Neuronal stem cell (in vitro differentiated cells): Measurements from ENCODE around the gene HOXA6.

Source experiments
- DNase-seq: peaks from one replicate; pipeline ENCODE4 v3.0.0-alpha.2; 2013; ENCODE audit warnings: low spot score
- H2AFZ ChIP-seq: one replicate; pipeline ENCODE4 v1.6.1; 2013; ENCODE audit warnings: mild to moderate bottlenecking, low read length, inconsistent platforms
- H2AK5ac ChIP-seq: 2 replicates; pipeline ENCODE4 v1.6.1; 2013; ENCODE audit warnings: low read depth, mild to moderate bottlenecking, inconsistent platforms, low read length, moderate library complexity, mixed read lengths
- H2BK120ac ChIP-seq: 2 replicates; pipeline ENCODE4 v1.6.1; 2013; ENCODE audit warnings: low read depth, mild to moderate bottlenecking, inconsistent platforms, low read length, moderate library complexity, mixed read lengths
- H2BK12ac ChIP-seq: one replicate; pipeline ENCODE4 v1.6.1; 2013; ENCODE audit warnings: low read length, inconsistent platforms
- H2BK15ac ChIP-seq: 2 replicates; pipeline ENCODE4 v1.6.1; 2013; ENCODE audit warnings: mild to moderate bottlenecking, low read length, inconsistent platforms, mixed read lengths
- H2BK5ac ChIP-seq: one replicate; pipeline ENCODE4 v1.6.1; 2013; ENCODE audit warnings: inconsistent platforms, mild to moderate bottlenecking, low read length, moderate library complexity
- H3K14ac ChIP-seq: one replicate; pipeline ENCODE4 v1.6.1; 2013; ENCODE audit warnings: low read length, inconsistent platforms
- H3K18ac ChIP-seq: 2 replicates; pipeline ENCODE4 v1.6.1; 2013; ENCODE audit warnings: low read length, inconsistent platforms
- H3K23ac ChIP-seq: 2 replicates; pipeline ENCODE4 v1.6.1; 2013; ENCODE audit warnings: low read depth, mild to moderate bottlenecking, mixed read lengths, low read length, inconsistent platforms; ENCODE audit not compliant: poor library complexity
- H3K27ac ChIP-seq: replicated peaks from 3 replicates; pipeline ENCODE4 v1.5.1; 2013; ENCODE audit warnings: low read length, inconsistent platforms
- H3K27me3 ChIP-seq, 3 experiments: 2 replicates each; pipeline ENCODE4 v1.6.1; 2013; ENCODE audit warnings: low read length in 3 of 3, mild to moderate bottlenecking in 2 of 3, inconsistent platforms in 1 of 3, low read depth in 1 of 3, mixed read lengths in 1 of 3, moderate library complexity in 1 of 3; ENCODE audit not compliant: control insufficient read depth in 3 of 3, insufficient read depth in 3 of 3
- H3K36me3 ChIP-seq, 2 donors: replicated peaks in 1 of 2; 2 replicates each; pipeline ENCODE4 v1.6.1; 2013; ENCODE audit warnings: low read length in 2 of 2; ENCODE audit not compliant: control insufficient read depth in 2 of 2, insufficient read depth in 2 of 2
- H3K4ac ChIP-seq: 2 replicates; pipeline ENCODE4 v1.6.1; 2013; ENCODE audit warnings: inconsistent platforms, mild to moderate bottlenecking, low read length, moderate library complexity
- H3K4me1 ChIP-seq, 2 donors: 1 replicate in 1 of 2; 2 replicates in 1 of 2; pipeline ENCODE4 v1.6.1; 2013; ENCODE audit warnings: low read length in 2 of 2, low read depth in 1 of 2; ENCODE audit not compliant: control insufficient read depth in 2 of 2, insufficient read depth in 1 of 2
- H3K4me2 ChIP-seq: one replicate; pipeline ENCODE4 v1.6.1; 2013; ENCODE audit warnings: mild to moderate bottlenecking, low read length, inconsistent platforms; ENCODE audit not compliant: insufficient read depth, poor library complexity, severe bottlenecking
- H3K4me3 ChIP-seq, 2 donors: 2 replicates each; pipeline ENCODE4 v1.5.1; 2013; ENCODE audit warnings: low read length in 2 of 2, mild to moderate bottlenecking in 2 of 2, inconsistent platforms in 1 of 2, moderate library complexity in 1 of 2
- H3K79me1 ChIP-seq: one replicate; pipeline ENCODE4 v1.6.1; 2013; ENCODE audit warnings: low read depth, mild to moderate bottlenecking, inconsistent platforms, low read length, moderate library complexity
- H3K9ac ChIP-seq: one replicate; pipeline ENCODE4 v1.6.1; 2013; ENCODE audit warnings: mild to moderate bottlenecking, low read depth, low read length, inconsistent platforms; ENCODE audit not compliant: poor library complexity
- H3K9me3 ChIP-seq, 2 donors: replicated peaks in 1 of 2; 2 replicates each; pipeline versions ENCODE3 to v1.6.1; 2013; ENCODE audit warnings: low read length in 2 of 2, mild to moderate bottlenecking in 2 of 2, inconsistent platforms in 1 of 2, low read depth in 1 of 2, mixed read lengths in 1 of 2, moderate library complexity in 1 of 2; ENCODE audit not compliant: control insufficient read depth in 2 of 2, insufficient read depth in 1 of 2
- H4K8ac ChIP-seq: one replicate; pipeline ENCODE4 v1.6.1; 2013; ENCODE audit warnings: low read depth, mild to moderate bottlenecking, inconsistent platforms, low read length, moderate library complexity
- H4K91ac ChIP-seq: one replicate; pipeline ENCODE4 v1.6.1; 2013; ENCODE audit warnings: low read length, low read depth, mild to moderate bottlenecking, inconsistent platforms; ENCODE audit not compliant: poor library complexity
- WGBS, 2 donors: extraction: QIAGEN DNeasy Blood & Tissue Kit; methylation state at CpG; one replicate each; pipeline ENCODE4 v1.1.7; 2013; ENCODE audit warnings: missing lambda C conversion rate in 2 of 2, mixed read lengths in 1 of 2; ENCODE audit not compliant: insufficient read length in 2 of 2, insufficient replicate concordance in 1 of 2; ENCODE audit errors: extremely low coverage in 2 of 2; 5-methylcytosine and 5-hydroxymethylcytosine counted together

Gene HOXA6

GRCh38 chr7:27163288-27164044, 15.9 kb upstream of the HOXA6 start:
- H3K27me3 ChIP-seq: peaks cover 73 to 97% (median 95%) of the 10 kb centered on the region in 3 experiments

GRCh38 chr7:27162561-27163287, 15.2 kb upstream of the HOXA6 start:
- no peak overlapping the region for H2AFZ ChIP-seq
- no peak overlapping the region for H4K91ac ChIP-seq
- DNase-seq: no peak
- H4K8ac ChIP-seq: no peak overlapping the region
- H2BK5ac ChIP-seq: no peak overlapping the region
- H3K4me2 ChIP-seq: no peak overlapping the region
- H2AK5ac ChIP-seq: no peak overlapping the region
- no peak overlapping the region for H3K9ac ChIP-seq
- H3K4ac ChIP-seq: no peak overlapping the region
- H2BK15ac ChIP-seq: no peak overlapping the region
- H3K9me3 ChIP-seq: peaks cover 16 to 33% of the 10 kb centered on the region in 2 donors
- H3K79me1 ChIP-seq: peaks cover 2% of the 10 kb centered on the region
- H2BK120ac ChIP-seq: no peak overlapping the region
- no peak overlapping the region for H3K18ac ChIP-seq
- H3K36me3 ChIP-seq: no peaks in the 10 kb centered on the region
- no peaks in the 10 kb centered on the region for H3K4me1 ChIP-seq
- no peak overlapping the region for H3K27ac ChIP-seq
- H3K23ac ChIP-seq: no peak overlapping the region
- H3K14ac ChIP-seq: no peak overlapping the region
- peaks cover 72 to 97% (median 95%) of the 10 kb centered on the region in 3 experiments for H3K27me3 ChIP-seq
- no CpG with 5 or more reads among the region's 7 CpGs for WGBS, 2 donors
- no peak overlapping the region for H3K4me3 ChIP-seq
- H2BK12ac ChIP-seq: no peak overlapping the region

More at GRCh38 chr7:27163288-27164044, 15.9 kb upstream of the HOXA6 start:
- no peak overlapping the region for H3K4me3 ChIP-seq
- H3K36me3 ChIP-seq: no peaks in the 10 kb centered on the region
- no peak overlapping the region for H3K9ac ChIP-seq
- no peaks in the 10 kb centered on the region for H3K4me1 ChIP-seq
- peaks cover 15 to 32% of the 10 kb centered on the region in 2 donors for H3K9me3 ChIP-seq
- no peak overlapping the region for H3K4me2 ChIP-seq
- no peak overlapping the region for H2BK120ac ChIP-seq
- H2AFZ ChIP-seq: no peak overlapping the region
- H3K27ac ChIP-seq: no peak overlapping the region
- H2BK15ac ChIP-seq: no peak overlapping the region
- H3K4ac ChIP-seq: no peak overlapping the region
- peak overlapping the region; percentile 75 for H3K23ac ChIP-seq
- H3K79me1 ChIP-seq: peaks cover 2% of the 10 kb centered on the region
- no CpG with 5 or more reads among the region's 24 CpGs for WGBS, 2 donors
- H3K18ac ChIP-seq: no peak overlapping the region
- no peak overlapping the region for H2BK5ac ChIP-seq
- no peak overlapping the region for H2BK12ac ChIP-seq
- no peak overlapping the region for H4K91ac ChIP-seq
- no peak overlapping the region for H2AK5ac ChIP-seq
- no peak overlapping the region for H3K14ac ChIP-seq
- H4K8ac ChIP-seq: no peak overlapping the region
- no peak for DNase-seq

GRCh38 chr7:27161721-27162560, 14.4 kb upstream of the HOXA6 start:
- H2BK15ac ChIP-seq: no peak overlapping the region
- H3K4ac ChIP-seq: no peak overlapping the region
- H3K4me1 ChIP-seq: no peaks in the 10 kb centered on the region
- H2BK120ac ChIP-seq: no peak overlapping the region
- H3K4me3 ChIP-seq: no peak overlapping the region
- peak overlapping the region; percentile 91 for H3K23ac ChIP-seq
- peak overlapping the region; percentile 82 for H2BK5ac ChIP-seq
- no peak overlapping the region for H3K27ac ChIP-seq
- no peak overlapping the region for H4K91ac ChIP-seq
- H3K14ac ChIP-seq: no peak overlapping the region
- no CpG with 5 or more reads among the region's 30 CpGs for WGBS, 2 donors
- no peak for DNase-seq
- H2AFZ ChIP-seq: peak overlapping the region; percentile 69
- peaks cover 23 to 40% of the 10 kb centered on the region in 2 donors for H3K9me3 ChIP-seq
- H3K79me1 ChIP-seq: peaks cover 2% of the 10 kb centered on the region
- no peaks in the 10 kb centered on the region for H3K36me3 ChIP-seq
- H4K8ac ChIP-seq: no peak overlapping the region
- H2BK12ac ChIP-seq: no peak overlapping the region
- no peak overlapping the region for H3K18ac ChIP-seq
- H2AK5ac ChIP-seq: no peak overlapping the region
- H3K4me2 ChIP-seq: no peak overlapping the region
- no peak overlapping the region for H3K9ac ChIP-seq
- H3K27me3 ChIP-seq: peaks cover 75 to 97% (median 95%) of the 10 kb centered on the region in 3 experiments
